NB4 (cell line): ENCODE results near the gene CEMIP.

Source experiments
- MYC ChIP-seq: IDR thresholded peaks from 2 replicates; pipeline ENCODE4 v1.6.1; 2011; ENCODE audit warnings: low read depth, low read length
- POLR2A ChIP-seq: IDR thresholded peaks from 2 replicates; pipeline ENCODE4 v1.6.1; 2011; ENCODE audit warnings: mild to moderate bottlenecking; ENCODE audit not compliant: insufficient read length; ENCODE audit errors: extremely low read depth
- TF ChIP-seq, protein P1 (sequence below): IDR thresholded peaks from one replicate; pipeline ENCODE4 v1.5.1; 2012; ENCODE audit warnings: low read depth, low read length
- TF ChIP-seq, protein P2 (sequence below): IDR thresholded peaks from 2 replicates; pipeline ENCODE4 v1.6.1; 2011; ENCODE audit warnings: low read depth, low read length

DNA sequence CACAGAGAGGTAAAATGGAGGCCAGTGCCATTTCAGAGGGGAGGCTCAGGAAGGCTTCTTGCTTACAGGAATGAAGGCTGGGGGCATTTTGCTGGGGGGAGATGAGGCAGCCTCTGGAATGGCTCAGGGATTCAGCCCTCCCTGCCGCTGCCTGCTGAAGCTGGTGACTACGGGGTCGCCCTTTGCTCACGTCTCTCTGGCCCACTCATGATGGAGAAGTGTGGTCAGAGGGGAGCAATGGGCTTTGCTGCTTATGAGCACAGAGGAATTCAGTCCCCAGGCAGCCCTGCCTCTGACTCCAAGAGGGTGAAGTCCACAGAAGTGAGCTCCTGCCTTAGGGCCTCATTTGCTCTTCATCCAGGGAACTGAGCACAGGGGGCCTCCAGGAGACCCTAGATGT is 170.6 kb downstream of the CEMIP start:
- TF ChIP-seq POLR2A, result no peak
- TF ChIP-seq, protein P1, sequence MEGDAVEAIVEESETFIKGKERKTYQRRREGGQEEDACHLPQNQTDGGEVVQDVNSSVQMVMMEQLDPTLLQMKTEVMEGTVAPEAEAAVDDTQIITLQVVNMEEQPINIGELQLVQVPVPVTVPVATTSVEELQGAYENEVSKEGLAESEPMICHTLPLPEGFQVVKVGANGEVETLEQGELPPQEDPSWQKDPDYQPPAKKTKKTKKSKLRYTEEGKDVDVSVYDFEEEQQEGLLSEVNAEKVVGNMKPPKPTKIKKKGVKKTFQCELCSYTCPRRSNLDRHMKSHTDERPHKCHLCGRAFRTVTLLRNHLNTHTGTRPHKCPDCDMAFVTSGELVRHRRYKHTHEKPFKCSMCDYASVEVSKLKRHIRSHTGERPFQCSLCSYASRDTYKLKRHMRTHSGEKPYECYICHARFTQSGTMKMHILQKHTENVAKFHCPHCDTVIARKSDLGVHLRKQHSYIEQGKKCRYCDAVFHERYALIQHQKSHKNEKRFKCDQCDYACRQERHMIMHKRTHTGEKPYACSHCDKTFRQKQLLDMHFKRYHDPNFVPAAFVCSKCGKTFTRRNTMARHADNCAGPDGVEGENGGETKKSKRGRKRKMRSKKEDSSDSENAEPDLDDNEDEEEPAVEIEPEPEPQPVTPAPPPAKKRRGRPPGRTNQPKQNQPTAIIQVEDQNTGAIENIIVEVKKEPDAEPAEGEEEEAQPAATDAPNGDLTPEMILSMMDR, result no peak
- TF ChIP-seq, protein P2, sequence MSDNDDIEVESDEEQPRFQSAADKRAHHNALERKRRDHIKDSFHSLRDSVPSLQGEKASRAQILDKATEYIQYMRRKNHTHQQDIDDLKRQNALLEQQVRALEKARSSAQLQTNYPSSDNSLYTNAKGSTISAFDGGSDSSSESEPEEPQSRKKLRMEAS, result no peak
- TF ChIP-seq MYC, result no peak
